GM12874 (cell line): ENCODE measurements around the gene IPPK.

ENCODE experiments used
- TF ChIP-seq, protein P1 (sequence below): IDR thresholded peaks from 2 replicates; pipeline ENCODE4 v1.5.1; 2011; ENCODE audit warnings: low read depth, mild to moderate bottlenecking, control low read depth, low read length, moderate library complexity; ENCODE audit not compliant: insufficient read depth

IPPK gene

DNA sequence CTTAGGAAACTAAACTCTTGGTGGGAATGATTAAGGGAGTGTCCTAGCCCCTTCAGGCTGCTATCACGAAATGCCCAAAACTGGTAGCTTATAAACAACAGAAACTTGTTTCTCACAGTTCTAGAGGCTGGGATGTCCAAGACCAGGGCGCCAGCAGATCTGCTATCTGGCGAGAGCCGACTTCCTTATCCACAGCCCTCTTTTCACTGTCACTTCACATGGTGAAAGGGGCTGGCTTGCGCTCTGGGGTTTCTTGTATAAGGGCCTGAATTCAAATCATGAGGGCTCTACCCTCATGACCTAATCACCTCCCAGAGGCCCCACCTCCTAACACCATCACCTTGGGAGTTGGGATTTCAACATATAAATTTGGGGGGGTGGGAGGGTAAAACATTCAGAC lies 49.1 kb downstream of the IPPK start:
- TF ChIP-seq, protein P1, sequence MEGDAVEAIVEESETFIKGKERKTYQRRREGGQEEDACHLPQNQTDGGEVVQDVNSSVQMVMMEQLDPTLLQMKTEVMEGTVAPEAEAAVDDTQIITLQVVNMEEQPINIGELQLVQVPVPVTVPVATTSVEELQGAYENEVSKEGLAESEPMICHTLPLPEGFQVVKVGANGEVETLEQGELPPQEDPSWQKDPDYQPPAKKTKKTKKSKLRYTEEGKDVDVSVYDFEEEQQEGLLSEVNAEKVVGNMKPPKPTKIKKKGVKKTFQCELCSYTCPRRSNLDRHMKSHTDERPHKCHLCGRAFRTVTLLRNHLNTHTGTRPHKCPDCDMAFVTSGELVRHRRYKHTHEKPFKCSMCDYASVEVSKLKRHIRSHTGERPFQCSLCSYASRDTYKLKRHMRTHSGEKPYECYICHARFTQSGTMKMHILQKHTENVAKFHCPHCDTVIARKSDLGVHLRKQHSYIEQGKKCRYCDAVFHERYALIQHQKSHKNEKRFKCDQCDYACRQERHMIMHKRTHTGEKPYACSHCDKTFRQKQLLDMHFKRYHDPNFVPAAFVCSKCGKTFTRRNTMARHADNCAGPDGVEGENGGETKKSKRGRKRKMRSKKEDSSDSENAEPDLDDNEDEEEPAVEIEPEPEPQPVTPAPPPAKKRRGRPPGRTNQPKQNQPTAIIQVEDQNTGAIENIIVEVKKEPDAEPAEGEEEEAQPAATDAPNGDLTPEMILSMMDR = no peak

DNA sequence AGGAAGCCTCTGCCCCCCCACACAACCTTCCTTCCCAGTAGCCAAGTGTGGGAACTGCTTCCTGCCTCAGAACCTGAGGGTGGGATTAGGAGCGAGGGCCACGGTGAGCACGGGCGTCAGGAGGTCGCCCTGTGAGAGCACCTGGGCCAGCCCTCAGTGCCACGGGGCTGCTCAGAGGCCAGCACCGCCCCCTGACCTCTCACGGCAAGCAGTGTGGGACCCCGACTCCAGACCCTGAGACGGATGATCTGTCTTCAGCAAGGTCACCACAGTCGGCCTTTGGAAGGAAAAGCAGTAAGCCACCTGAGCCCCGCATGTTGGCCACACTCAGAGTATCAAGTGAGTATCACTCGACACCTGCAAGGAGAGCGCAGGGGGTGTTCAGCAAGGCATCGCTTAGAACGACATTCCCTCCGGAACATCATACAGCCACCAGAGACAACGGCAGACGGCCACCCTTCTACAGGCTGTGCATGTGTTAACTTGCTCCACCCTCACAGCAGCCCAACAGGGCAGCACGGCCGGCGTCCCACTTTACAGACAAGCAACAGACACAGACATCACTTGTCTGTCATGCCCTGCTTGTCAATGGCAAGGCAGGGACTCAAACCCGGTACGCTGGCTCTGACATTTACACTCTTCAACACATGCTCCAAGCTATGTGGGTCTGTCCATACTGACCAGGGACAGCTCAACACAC lies 50.2 kb downstream of the IPPK start:
- TF ChIP-seq, protein P1 = no peak

DNA sequence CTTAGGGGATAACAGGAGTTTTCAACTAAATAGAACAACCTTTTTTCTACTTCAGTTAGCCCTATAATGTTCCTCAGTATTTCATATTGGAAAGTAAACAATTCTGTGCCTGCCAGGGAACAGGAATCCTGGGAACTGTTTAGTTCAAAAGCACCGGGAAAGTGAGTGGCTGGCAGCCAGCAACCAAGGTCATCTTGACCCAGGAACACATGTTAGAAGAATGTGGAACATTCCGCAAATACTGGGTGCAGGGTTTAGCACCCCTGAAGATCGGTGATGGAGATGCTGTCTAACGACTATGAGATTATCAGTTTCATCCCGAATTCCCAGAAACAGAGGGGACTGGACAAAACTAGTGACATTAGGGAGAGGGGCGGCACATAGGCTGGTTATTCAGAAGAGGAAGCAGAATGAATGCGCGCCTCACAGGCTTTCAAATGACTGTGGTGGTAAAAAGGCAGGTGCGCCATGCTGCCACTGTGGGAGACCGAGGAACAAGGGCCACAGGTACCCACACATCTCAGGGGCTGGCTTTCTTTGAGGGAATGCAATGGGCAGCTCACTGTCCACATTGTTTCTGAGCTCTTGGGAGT lies 51.2 kb downstream of the IPPK start:
- TF ChIP-seq, protein P1 = no peak

DNA sequence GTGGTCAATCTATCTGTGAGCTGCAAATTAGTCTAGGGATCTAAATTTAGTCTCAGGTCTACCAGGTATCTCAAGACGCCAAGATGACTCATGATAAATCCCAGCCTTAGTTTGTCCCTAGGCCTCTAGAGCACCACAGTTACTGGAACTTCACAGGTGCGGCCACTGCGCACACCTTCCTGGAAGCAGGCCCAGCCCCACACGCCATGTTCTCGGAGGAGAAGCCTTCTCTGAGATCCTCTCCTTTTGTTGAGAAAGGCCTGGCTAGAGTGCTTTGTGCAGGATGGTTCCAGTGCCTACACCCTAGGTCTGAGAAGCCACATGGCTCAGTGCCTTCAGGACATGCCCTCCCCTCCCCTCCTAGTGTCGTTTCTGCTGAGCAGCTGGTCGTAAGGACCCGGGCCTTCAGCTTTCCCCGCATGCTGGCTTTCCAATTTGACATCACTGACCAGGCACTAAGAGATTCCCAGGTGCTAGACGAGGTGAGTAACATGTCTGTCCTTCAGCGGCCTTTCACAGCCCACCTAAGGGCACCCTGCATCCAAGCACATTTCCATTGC lies 51.9 kb downstream of the IPPK start:
- TF ChIP-seq, protein P1 = no peak

DNA sequence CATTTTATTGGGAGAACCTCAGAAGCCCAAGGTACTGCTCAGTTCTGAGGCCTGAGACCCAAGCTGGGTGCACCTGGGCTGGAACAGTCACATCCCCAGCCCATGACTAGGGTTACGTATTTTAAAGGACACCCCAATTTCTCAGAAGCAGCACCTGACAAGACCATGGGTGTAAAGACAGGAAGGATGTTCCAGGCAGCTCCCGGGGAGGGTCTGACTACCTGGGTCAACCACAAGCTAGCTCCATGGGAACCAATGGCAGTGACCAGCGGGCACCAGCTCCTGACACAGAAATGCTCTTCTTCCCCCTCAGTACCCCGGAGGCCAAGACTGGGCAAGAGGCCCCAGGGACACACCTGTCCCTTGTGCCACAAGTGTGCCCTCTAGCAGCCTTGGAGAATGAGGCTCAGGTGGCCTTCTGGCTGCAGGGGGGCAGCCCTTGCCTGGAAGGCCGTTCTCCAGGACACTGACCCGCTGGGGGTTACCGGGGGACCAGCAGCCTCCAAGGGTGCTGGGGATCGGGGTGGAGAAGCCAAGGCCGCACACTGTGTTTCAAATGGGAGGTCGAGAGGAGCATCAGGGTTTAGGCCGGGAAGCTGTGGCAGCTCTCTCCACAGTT lies 52.6 kb downstream of the IPPK start:
- TF ChIP-seq, protein P1 = no peak

DNA sequence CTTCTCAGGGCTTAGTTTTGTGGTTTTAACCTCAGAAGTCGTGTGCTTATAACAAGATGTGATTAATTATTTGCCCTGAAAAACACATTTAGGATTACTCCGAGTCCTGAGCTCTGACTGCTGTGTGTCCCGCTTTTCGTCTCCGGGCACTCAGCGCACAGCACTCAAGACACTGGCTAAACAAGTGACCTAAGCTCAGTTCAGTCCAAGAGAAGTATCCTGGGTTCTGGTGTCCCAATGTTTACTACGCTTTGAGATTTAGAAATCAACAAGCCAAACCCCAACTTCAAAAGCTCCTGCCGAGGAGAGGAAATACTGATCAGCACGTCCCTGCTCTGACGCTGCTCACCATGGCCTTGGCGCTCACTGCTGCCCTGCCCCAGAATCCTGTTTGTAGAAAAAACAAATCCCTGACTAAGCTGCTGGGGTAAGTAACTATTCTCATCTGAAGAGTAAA lies 53.2 kb downstream of the IPPK start:
- TF ChIP-seq, protein P1 = no peak

DNA sequence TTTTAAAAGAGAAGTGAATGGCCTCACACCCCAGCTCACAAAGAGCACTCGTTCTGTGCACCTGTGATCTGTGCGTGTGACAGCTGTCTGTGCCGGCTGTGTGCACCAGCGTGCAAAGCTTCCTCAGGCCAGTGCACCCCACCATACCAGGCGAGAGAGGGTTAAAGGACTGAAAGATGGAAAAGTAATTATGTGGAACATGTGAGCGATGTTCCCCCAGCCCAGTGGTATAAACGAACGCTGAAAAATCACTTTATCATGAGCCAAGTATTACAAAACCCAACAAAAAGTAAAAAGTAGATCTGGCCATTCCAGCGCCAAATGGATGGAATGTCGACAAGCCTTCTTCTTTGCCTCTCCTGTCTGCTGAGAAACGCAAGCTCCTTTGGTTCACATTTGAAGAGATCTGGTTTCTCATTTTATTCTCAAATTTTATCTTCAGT lies 53.7 kb downstream of the IPPK start:
- TF ChIP-seq, protein P1 = no peak
